Mucosa of gallbladder (tissue), 1 donor: ENCODE data around the gene ZYG11A. TPM values are rescaled to one million over a fixed set of nuclear protein-coding genes. Genes with fewer than 3 reads are reported as not detected.

ENCODE experiments used
- DNase-seq: peaks from one replicate; pipeline ENCODE4 v3.0.0-alpha.2; 2020; ENCODE audit warnings: low spot score
- total RNA-seq: library from RNA; stranded (reverse); gene quantifications from one replicate; pipeline ENCODE4 v1.2.1, GENCODE V29; 2021
- donor health status: DM: no; HTN: no; CAD: no.

The ZYG11A gene
- total RNA-seq, 1 donor from 2014 or later, result 0.09 TPM

- DNase-seq, result no peak
Observed at GRCh38 chr1:52876843-52877242, 34.3 kb downstream of the ZYG11A start.

- no peak for DNase-seq
Observed at GRCh38 chr1:52877554-52877953, 35.0 kb downstream of the ZYG11A start.

GRCh38 chr1:52880206-52880605, 37.6 kb downstream of the ZYG11A start:
- no peak for DNase-seq

DNA sequence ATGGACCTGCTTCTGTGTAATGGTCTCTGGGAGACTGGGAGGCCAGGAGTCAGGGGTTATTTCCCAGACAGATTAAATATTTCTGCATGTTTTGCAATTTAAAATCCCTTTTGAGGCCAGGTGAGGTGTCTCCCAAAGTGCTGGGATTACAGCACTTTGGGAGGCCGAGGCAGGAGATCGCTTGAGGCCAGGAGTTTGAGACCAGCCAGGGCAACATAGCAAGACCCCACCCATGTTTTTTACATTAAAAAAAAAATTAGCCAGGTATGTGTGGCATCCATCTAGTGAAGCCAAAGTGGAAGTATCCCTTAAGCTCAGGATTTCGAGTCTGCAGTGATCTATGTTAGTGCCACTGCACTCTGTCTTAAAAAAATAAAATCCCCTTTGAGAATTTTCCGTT, 44.9 kb downstream of the ZYG11A start:
- DNase-seq, result no peak

- no peak for DNase-seq
Observed at GRCh38 chr1:52892424-52893215, 50.1 kb downstream of the ZYG11A start.

DNA sequence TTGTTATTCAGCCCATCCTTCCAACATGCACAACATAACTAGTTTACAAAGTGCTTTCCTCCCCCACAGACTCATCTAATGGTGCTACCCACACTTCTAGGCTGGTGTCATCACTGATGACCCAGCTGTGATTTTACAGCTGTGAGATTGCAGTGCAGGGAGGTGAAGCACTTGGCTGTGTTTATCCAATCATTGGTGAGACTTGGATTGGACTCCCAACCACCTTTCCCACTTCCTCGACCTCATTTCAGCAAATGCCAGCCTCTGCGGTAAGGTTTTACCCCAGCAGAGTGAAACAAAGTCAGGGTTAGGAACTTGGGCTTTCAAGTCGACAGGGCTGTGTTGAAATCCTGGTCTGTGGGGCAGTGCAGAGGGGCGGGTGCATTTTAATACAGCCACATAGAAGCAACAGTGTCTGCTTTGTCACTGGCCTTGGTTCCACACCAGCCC, 56.9 kb downstream of the ZYG11A start:
- DNase-seq, result no peak

DNA sequence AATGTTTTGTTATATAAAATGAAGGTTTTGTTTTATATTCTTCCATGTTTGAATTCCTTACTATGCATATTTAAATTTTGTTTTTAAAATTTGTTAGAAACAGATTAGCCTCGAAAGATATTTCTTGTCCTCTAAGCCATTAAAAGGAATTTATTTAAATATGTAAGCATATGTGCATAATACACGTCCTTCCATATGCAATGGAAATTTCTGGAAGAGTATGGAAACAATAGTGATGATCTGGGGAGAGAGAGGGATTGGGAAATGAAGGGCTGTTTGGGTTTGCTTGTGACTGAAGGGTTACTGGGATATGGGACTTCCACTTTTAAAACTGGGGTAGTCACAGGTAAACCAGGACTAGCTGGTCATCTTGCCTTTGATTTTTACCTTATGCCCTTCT, 57.8 kb downstream of the ZYG11A start:
- DNase-seq, result no peak

- no peak for DNase-seq
Observed at GRCh38 chr1:52901384-52901783, 58.8 kb downstream of the ZYG11A start.

DNA sequence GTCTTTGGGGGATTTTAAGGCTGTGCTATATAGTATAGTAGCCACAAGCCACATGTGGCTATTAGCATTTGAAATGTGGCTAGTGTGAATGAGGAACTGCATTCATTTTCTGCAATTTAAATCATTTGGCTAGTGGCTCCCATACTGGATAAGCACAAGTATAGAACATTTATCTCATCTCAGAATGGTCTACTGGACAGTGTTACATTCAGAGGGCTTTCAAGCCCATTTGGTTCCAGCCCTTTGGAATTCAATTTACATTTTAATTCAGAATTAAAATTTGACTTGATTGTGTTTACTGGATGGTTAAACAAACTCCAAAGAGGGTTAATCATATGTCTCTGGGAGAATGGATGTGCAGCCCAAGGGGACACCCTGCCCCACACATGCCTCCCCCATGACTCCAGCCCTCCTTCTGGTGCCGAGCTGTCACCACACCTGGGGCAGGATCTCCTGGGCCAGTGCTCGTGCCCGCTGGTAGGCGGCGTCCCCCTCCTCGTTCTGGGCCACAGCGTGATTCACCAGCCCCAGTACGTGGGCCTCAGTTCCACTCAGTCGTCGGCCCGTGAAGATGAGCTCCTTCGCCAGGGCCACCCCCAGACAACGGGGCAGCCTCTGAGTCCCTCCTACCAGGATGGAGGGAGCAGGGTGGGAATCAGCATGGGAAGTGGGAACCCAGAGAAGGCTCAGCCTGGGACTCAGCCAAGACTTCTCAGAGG, 61.8 kb downstream of the ZYG11A start:
- no peak for DNase-seq

DNA sequence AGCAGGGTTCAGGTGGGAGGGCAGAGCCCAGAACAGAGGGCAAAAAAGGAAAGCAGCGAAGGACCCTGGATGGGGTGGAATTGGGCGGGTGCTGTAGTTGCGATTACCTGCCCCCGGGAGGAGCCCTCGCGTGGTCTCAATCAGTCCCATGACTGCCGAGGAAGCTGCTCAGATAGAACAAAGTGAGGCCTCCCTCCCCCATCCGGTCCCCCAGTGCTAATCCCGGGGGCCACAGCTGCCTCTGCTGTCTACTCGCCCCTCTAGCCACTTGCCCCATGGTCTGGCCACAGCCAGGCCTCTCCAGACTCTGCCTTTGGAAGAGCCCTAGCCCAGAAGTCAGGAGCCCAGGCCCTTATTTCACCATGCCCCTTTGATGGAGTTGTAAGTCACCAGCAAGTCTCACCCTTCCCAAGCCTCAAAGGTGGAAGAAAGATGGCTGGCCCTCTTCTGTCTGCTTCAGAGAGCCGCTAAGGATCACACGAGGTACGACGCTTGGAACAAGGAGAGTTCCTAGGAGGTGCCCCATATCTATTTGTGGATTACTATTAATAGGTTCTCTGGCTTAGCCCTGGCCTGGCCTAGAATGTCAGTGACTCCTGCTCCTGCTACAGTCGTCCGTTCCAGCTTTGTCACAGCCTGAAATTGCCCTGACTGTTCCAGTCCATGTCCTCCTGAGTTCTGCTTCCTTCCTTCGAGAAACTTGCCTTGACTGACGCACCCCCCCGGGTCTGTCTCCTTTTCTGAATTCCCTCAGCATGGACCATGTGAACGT, 62.6 kb downstream of the ZYG11A start:
- DNase-seq, result no peak

DNA sequence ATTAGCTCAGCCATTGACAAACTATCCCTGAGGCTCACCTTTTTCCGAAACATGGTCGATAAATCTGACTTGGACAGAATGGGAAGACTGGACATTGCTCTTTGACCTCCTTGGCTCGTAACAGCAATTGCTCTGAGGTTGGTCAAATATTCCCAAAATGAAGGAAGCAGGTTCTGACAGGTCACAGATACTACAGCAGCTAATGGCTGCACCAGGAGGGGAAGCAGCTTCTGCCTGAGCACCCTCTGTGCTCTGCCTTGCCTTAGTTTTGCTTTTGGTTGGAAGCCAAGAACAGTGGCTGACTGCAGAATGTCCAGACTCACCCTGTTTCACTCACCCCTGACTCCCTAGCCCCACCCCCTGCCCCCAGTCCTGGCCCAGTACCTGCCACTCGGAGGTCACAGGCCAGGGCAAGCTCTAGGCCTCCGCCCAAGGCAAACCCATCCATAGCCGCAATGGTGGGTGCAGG, 63.6 kb downstream of the ZYG11A start:
- no peak for DNase-seq

GRCh38 chr1:52907068-52907811, 64.7 kb downstream of the ZYG11A start:
- DNase-seq, result no peak

DNA sequence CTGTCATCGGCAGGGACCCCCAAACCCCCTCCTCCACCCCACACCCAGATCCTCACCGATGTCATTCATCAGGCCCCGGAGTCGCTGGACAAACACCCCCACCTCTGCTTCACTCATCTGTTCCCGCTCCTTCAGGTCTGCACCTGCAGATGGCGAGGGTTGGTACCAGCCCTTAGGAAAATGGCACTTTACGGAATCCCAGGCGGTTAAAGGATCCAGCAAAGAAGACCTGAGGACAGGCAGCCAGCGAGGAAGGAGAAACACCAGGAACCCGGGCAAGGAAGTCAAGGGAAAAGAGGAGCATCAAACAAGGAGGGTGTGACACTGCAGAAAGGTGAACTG, 65.2 kb downstream of the ZYG11A start:
- no peak for DNase-seq

GRCh38 chr1:52911541-52911940, 69.0 kb downstream of the ZYG11A start:
- no peak for DNase-seq

- DNase-seq, result no peak
Observed at GRCh38 chr1:52913014-52913413, 70.5 kb downstream of the ZYG11A start.

- no peak for DNase-seq
Observed at GRCh38 chr1:52913537-52913936, 71.0 kb downstream of the ZYG11A start.

GRCh38 chr1:52914463-52914862, 71.9 kb downstream of the ZYG11A start:
- no peak for DNase-seq

DNA sequence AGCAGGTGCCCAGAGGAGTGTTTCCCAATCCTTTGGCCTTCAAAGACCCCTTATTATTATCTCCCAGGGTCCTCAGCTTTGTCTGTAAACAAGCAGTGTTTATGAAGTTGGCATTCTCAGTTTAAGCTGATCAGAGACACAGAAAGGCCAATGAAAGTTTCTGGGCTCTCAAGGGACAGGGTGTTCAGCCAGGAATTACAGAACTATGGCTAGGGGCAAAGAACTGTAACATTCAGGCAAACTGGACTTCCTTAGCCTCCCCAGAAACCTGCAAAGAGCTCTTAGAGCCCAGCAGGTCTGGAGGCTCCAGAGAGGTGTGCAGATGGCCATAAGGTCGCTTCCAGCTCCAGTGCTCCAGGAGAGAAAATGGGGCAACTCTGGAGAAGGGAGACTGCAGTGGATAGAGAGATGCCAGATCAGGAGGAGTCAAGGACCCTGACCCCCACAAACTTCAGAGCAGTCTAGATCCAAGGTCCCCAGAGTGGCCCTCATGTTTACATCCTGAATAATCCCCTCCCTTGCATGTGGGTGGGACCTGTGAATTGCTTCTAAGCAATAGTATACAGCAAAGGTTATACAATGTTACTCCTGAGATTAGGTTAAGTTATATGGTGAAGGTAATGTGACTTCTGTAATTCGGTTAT, 72.8 kb downstream of the ZYG11A start:
- no peak for DNase-seq

DNA sequence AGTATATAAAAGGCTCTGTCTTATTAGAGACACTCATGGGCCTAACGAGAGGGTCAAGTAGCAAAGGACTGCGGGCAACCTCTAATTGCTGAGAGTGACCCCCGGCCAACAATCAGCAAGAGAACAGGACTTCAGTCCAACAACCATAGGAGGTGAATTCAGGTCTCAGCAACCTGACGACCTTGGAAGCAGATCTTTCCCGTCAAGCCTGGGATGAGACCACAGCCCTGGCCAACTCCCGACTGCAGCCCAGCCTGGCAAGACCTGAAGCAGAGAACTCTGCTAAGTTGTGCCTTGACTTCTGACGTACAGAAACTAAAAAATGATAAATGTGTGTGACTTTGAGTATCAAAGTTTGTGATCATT, 73.3 kb downstream of the ZYG11A start:
- DNase-seq, result no peak

DNA sequence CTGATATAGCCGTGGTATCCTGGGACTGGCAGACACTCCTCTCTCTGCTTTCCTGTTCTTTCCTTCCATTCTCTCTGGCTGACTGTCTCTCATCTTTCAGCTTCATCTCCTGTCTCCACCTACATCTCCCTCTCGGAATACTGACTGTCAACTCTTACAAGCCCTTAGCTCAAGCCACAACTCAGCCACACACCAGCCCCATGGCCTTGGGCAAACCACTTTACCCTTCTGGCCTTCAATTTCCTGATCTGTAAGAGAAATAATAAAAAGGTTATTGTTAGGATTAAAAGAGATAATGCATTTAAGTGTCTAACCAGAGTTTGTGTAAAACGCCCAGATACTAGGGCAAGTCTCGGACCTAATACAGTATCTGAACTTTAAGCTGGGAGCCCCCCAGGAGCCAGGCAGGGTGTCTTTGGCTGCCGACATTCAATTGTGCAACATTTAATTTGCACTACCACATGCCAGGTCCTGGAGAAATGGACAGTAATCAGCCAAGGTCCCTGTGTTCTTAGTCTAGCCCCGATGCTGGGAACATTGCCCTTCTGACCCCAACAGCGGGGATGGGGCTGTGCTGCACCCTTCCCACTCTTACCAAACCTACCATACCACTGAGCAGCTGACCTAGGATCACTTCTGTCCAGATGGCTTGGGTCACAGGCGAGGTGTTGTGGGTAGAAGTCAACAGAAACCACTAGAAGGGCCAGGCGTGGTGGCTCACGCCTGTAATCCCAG, 73.8 kb downstream of the ZYG11A start:
- DNase-seq, result no peak

- DNase-seq, result no peak
Observed at GRCh38 chr1:52917156-52917555, 74.6 kb downstream of the ZYG11A start.
